GM06990 (cell line): ENCODE data around the gene VGF.

ENCODE experiments used
- DNase-seq: peaks from one replicate; pipeline ENCODE4 v3.0.0-alpha.2; 2011; ENCODE audit not compliant: insufficient read length; ENCODE audit errors: extremely low read depth
- H3K27me3 ChIP-seq: replicated peaks from 2 replicates; pipeline ENCODE4 v1.6.0; 2011; ENCODE audit warnings: low read length; ENCODE audit not compliant: control insufficient read depth, insufficient read depth
- H3K36me3 ChIP-seq: 2 replicates; pipeline ENCODE4 v1.5.1; 2011; ENCODE audit warnings: low read length; ENCODE audit not compliant: control insufficient read depth, insufficient read depth
- H3K4me3 ChIP-seq: replicated peaks from 2 replicates; pipeline ENCODE4 v1.5.1; 2011; ENCODE audit warnings: low read depth, mild to moderate bottlenecking, control low read depth, low read length
- CTCF ChIP-seq: IDR thresholded peaks from 2 replicates; pipeline ENCODE4 v1.5.1; 2011; ENCODE audit warnings: low read length, control low read depth, mild to moderate bottlenecking, inconsistent platforms; ENCODE audit not compliant: insufficient read depth, poor library complexity, severe bottlenecking

VGF gene

GRCh38 chr7:101169110-101169837 is 3.9 kb upstream of the VGF start:
- no peak for TF ChIP-seq CTCF
- DNase-seq: no peak
- Histone ChIP-seq H3K36me3 (no peaks in the 10 kb centered on the region), H3K4me3 (no peak overlapping the region), H3K27me3 (peaks cover 1% of the 10 kb centered on the region)

DNA sequence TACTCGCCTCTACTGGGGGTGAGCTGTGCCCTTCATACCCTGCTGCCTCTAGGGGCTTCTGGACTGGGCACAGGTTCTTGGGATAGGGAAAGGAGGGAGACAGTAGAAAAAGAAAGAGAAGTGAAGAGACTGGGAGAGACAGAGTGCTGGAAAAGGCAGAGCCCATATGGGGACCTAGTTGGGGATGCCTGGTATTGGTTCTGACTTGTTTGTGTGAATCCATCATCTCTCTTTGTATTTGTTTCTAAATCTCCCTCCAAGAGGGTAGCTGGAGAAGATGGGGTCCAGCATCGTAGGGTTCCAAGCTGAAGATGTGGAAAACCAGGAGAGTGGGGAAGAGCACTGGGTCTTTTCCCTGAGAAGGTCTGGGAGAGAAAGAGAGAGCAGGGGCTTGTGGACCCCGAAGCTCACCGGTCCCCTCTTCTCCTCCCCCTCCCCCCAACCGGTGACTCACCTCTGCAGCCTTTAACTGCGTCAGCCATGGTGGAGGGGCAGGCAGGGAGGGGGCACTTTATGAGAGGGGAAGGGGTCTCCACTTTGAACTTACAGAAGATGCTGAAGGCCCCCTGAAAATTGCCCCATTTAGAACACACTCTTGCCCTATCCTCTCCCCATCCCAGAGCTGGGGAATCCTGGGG is 3.2 kb upstream of the VGF start:
- Histone ChIP-seq H3K4me3 (no peak overlapping the region), H3K27me3 (peaks cover 1% of the 10 kb centered on the region), H3K36me3 (no peaks in the 10 kb centered on the region)
- DNase-seq: no peak
- TF ChIP-seq CTCF: no peak

GRCh38 chr7:101167645-101168411 is 2.5 kb upstream of the VGF start:
- TF ChIP-seq CTCF: no peak
- Histone ChIP-seq H3K27me3 (peaks cover 1% of the 10 kb centered on the region), H3K36me3 (no peaks in the 10 kb centered on the region), H3K4me3 (no peak overlapping the region)
- no peak for DNase-seq

DNA sequence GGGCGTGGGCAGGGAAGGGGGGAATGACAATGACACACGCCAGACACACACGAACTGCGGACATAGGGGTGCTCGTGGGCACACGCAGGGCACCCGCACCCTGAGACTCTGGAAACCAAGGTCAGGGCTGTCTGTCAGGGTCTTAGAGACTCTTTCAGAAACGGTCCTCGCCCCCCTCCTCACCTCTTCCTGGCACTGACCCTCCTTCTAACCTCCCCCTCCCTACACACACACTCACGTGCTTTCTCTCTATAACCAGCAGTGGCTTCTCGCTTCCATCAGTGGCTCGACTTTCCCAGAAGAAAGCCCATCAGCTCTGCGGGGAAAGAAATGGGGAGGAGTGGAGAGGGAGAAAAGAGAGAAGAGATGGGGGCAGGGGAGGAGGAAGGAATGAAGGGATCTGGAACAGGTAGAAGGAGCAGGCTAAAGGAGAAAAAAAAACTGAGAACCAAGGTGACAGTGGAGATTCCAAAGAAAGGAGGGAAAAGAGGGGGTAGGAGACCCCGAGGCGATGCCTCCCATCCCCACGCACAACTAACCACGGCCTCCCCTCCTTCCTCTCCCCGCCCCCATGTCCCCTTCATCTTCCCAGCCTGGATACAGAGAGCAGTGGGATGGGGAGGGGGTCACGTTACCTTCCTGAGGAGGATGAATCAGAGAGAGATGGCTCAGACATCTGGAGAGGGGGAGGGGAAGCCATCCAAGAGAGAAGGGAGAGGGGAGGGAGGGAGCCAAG is 1.7 kb upstream of the VGF start:
- H3K36me3 ChIP-seq: no peaks in the 10 kb centered on the region
- H3K4me3 ChIP-seq: no peak overlapping the region
- peaks cover 1% of the 10 kb centered on the region for H3K27me3 ChIP-seq
- no peak for TF ChIP-seq CTCF
- no peak for DNase-seq

DNA sequence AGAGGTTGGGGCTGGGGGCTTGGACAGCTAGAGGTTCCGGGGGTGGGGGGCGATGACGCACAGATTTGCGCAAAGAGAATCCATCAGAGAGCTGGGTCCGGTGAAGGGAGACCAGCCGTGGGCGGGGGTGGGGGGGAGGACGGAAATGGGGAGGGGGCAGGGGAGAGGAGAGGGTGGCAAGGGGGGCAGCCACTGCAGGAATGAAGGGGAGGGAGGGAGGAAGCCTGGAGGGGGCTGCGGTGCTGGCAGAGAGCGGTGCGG is 1.2 kb upstream of the VGF start:
- no peaks in the 10 kb centered on the region for H3K36me3 ChIP-seq
- TF ChIP-seq CTCF: no peak
- H3K4me3 ChIP-seq: no peak overlapping the region
- no peak for DNase-seq
- H3K27me3 ChIP-seq: peaks cover 1% of the 10 kb centered on the region
